ENCODE measurements around the gene PRR18. TPM values are rescaled to one million over a fixed set of nuclear protein-coding genes. Genes with fewer than 3 reads are reported as not detected.

Gene PRR18
- total and polyA plus RNA-seq, 2 of the 13 experiments (the other 11 are each of a cell fraction or from before 2014, with no cell fraction given), result 0.04 TPM

GRCh38 chr6:166331503-166332415 is 23.6 kb upstream of the PRR18 start:
- Histone ChIP-seq H3K9me3 (ENCODE audit: low read length) (no peaks in the 10 kb centered on the region), H3K4me2 (ENCODE audit: low read depth, low read length) (no peak overlapping the region), H3K27me3 (ENCODE audit: control insufficient read depth in 1 of 2, insufficient read depth in 2 of 2, low read length in 2 of 2) (no peaks in the 10 kb centered on the region), H3K4me3 (replicated peaks in 1 of 3; ENCODE audit: insufficient read depth in 1 of 3, low read depth in 2 of 3, low read length in 3 of 3) (no peak overlapping the region), H3K4me1 (ENCODE audit: insufficient read depth, low read length) (peaks cover 33% of the 10 kb centered on the region; the same call in 1 of the 2 replicates), H4K20me1 (ENCODE audit: insufficient read depth, low read length) (peaks cover 28% of the 10 kb centered on the region), H3K79me2 (ENCODE audit: insufficient read depth, low read length) (peaks cover 91% of the 10 kb centered on the region), H2AFZ (ENCODE audit: low read length) (no peak overlapping the region), H3K36me3 (replicated peaks in 1 of 2; ENCODE audit: control insufficient read depth in 1 of 2, insufficient read depth in 2 of 2, low read length in 2 of 2) (peaks cover 17 to 44% of the 10 kb centered on the region in 2 experiments), H3K27ac (ENCODE audit: extremely low read length, insufficient read depth, low read length) (no peak overlapping the region), H3K9ac (ENCODE audit: insufficient read depth, low read depth, low read length) (no peak overlapping the region)
- FAIRE-seq (peak; percentile 18), DNase-seq (ENCODE audit: low spot score) (no peak), ATAC-seq (no peak)
- intact Hi-C loops (cut with micrococcal nuclease; ENCODE audit: unreplicated experiment), result loop anchor here (2.0 kb wide), 1 partner anchor 57 kb away; no protein-coding TSS in a partner anchor
- in situ Hi-C loops (cut with HindIII; ENCODE audit: extremely low pct_ligation_motif_present, low pct_unique_long_range_greater_than_20kb), result loop anchor here (5.0 kb wide), 1 partner anchor 41 kb away; no protein-coding TSS in a partner anchor
- ChIA-PET CTCF (ENCODE audit: low intra/inter-chr PET ratio, low total read pairs) (interaction anchor here (1.1 to 2.6 kb wide), 2 partner anchors 50 to 68 kb away, joined by 3 to 17 read pairs; no protein-coding TSS in a partner anchor), POLR2A (interaction anchor here (1.0 to 1.4 kb wide), 4 partner anchors 10 to 29 kb away, joined by 3 to 11 read pairs (median 5); no protein-coding TSS in a partner anchor)
- TF ChIP-seq GATAD1 (CRISPR knock-in tag; IDR thresholded peaks at IDR 0.05) (no peak), AGO2 (optimal IDR thresholded peaks at IDR 0.05; ENCODE audit: low read depth, low read length) (no peak), ZNF607 (CRISPR knock-in tag; IDR thresholded peaks at IDR 0.05; ENCODE audit: borderline replicate concordance) (no peak), EEA1 (CRISPR knock-in tag; IDR thresholded peaks at IDR 0.05; ENCODE audit: borderline replicate concordance) (no peak), ZNF232 (CRISPR knock-in tag; IDR thresholded peaks at IDR 0.05; ENCODE audit: borderline replicate concordance) (no peak)
- BruUV-seq (replicated peaks), result no TSS peak
- 97% methylated on average over 13 of the region's 13 CpGs for WGBS (ENCODE audit: low lambda C conversion rate)

DNA sequence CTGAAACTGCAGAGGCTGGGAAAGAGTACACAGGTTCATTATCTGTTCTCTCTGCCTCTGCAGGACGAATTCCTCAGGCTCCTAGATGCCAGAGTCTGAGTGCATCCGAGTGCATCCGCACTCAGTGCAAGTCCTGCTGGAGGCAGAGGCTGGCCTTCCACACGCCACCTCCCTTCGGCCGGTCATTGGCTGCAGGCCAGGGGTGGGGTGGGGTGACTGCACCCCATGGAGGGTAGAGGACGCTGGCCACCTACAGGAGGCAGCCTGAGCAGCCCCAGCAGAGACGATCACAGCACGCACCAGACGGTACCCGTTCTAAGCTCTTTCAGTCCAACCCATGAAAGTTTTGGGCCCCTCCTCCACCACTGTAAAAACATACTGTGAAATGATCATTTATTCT is 22.4 kb upstream of the PRR18 start:
- FAIRE-seq (peak; percentile 89), ATAC-seq (peak; percentile 100), DNase-seq (ENCODE audit: low spot score) (peak; percentile 89)
- Histone ChIP-seq H3K4me2 (ENCODE audit: low read depth, low read length) (peak overlapping the region; percentile 38), H3K9ac (ENCODE audit: insufficient read depth, low read depth, low read length) (no peak overlapping the region), H2AFZ (ENCODE audit: low read length) (no peak overlapping the region), H3K4me1 (ENCODE audit: insufficient read depth, low read length) (peaks cover 33% of the 10 kb centered on the region; the same call in 1 of the 2 replicates), H3K79me2 (ENCODE audit: insufficient read depth, low read length) (peaks cover 80% of the 10 kb centered on the region), H3K36me3 (replicated peaks in 1 of 2; ENCODE audit: control insufficient read depth in 1 of 2, insufficient read depth in 2 of 2, low read length in 2 of 2) (peaks cover 17 to 50% of the 10 kb centered on the region in 2 experiments), H4K20me1 (ENCODE audit: insufficient read depth, low read length) (peaks cover 28% of the 10 kb centered on the region), H3K9me3 (ENCODE audit: low read length) (no peaks in the 10 kb centered on the region), H3K27me3 (ENCODE audit: control insufficient read depth in 1 of 2, insufficient read depth in 2 of 2, low read length in 2 of 2) (no peaks in the 10 kb centered on the region), H3K27ac (ENCODE audit: extremely low read length, insufficient read depth, low read length) (peak overlapping the region; percentile 7), H3K4me3 (replicated peaks in 1 of 3; ENCODE audit: insufficient read depth in 1 of 3, low read depth in 2 of 3, low read length in 3 of 3) (no peak overlapping the region; a peak in 2 of 6 replicates)
- ChIA-PET CTCF (ENCODE audit: low intra/inter-chr PET ratio, low total read pairs) (interaction anchor here (0.8 to 2.6 kb wide), 3 partner anchors 51 to 70 kb away, joined by 3 to 17 read pairs (median 3); no protein-coding TSS in a partner anchor), POLR2A (interaction anchor here (0.6 to 1.4 kb wide), 8 partner anchors 12 to 70 kb away, joined by 3 to 11 read pairs (median 4); no protein-coding TSS in a partner anchor)
- intact Hi-C loops (cut with micrococcal nuclease; ENCODE audit: unreplicated experiment), result loop anchor here (1.0 to 2.0 kb wide), 4 partner anchors 31 to 70 kb away; no protein-coding TSS in a partner anchor
- in situ Hi-C loops (cut with HindIII; ENCODE audit: extremely low pct_ligation_motif_present, low pct_unique_long_range_greater_than_20kb), result loop anchor here (5.0 kb wide), 1 partner anchor 42 kb away; no protein-coding TSS in a partner anchor
- no TSS peak for BruUV-seq (replicated peaks)
- 14% methylated on average over 10 of the region's 11 CpGs for WGBS (ENCODE audit: low lambda C conversion rate)
- TF ChIP-seq BRD4 (CRISPR knock-in tag; IDR thresholded peaks at IDR 0.05), result no peak
- TF ChIP-seq NFATC3 (CRISPR knock-in tag; IDR thresholded peaks at IDR 0.05), result no peak
- TF ChIP-seq, protein P1, sequence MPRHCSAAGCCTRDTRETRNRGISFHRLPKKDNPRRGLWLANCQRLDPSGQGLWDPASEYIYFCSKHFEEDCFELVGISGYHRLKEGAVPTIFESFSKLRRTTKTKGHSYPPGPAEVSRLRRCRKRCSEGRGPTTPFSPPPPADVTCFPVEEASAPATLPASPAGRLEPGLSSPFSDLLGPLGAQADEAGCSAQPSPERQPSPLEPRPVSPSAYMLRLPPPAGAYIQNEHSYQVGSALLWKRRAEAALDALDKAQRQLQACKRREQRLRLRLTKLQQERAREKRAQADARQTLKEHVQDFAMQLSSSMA (CRISPR knock-in tag; IDR thresholded peaks at IDR 0.05), result no peak
- no peak for TF ChIP-seq NFE2 (CRISPR knock-in tag; IDR thresholded peaks at IDR 0.05)
- TF ChIP-seq, protein P2, sequence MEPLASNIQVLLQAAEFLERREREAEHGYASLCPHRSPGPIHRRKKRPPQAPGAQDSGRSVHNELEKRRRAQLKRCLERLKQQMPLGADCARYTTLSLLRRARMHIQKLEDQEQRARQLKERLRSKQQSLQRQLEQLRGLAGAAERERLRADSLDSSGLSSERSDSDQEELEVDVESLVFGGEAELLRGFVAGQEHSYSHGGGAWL (CRISPR knock-in tag; IDR thresholded peaks at IDR 0.05), result no peak; the same call in 1 of the 2 replicates
- peak; percentile 70; the same call in 1 of the 2 replicates for TF ChIP-seq DMAP1 (CRISPR knock-in tag; IDR thresholded peaks at IDR 0.05)
- no peak for TF ChIP-seq E2F1 (CRISPR knock-in tag; IDR thresholded peaks at IDR 0.05)
- no peak for TF ChIP-seq THYN1 (CRISPR knock-in tag; IDR thresholded peaks at IDR 0.05; ENCODE audit: borderline replicate concordance, low read depth)
- no peak for TF ChIP-seq ZNF484 (CRISPR knock-in tag; IDR thresholded peaks at IDR 0.05; ENCODE audit: borderline replicate concordance, low read depth)

Measured in HepG2 (cell line).